ENCODE data around the gene ST3GAL4. TPM values are rescaled to one million over a fixed set of nuclear protein-coding genes. Genes with fewer than 3 reads are reported as not detected.
"Not testable (repeated sequence)": the region's sequence is repeated elsewhere in the genome, so short reads cannot be mapped to it uniquely, and the experiment has no call there.

Gene ST3GAL4
- total RNA-seq, 2 donors from 2014 or later: 57.1 to 109 TPM

- DNase-seq (peak; percentile 53), ATAC-seq (peak; percentile 58 to 84)
- intact Hi-C loops (cut with DNase I): loop anchor here in 1 of 2 donors (5.0 kb wide), 1 partner anchor 37 kb away; the partner anchor contains the start of gene ST3GAL4
Observed at GRCh38 chr11:126394634-126395072, 39.2 kb downstream of the ST3GAL4 start.

DNA sequence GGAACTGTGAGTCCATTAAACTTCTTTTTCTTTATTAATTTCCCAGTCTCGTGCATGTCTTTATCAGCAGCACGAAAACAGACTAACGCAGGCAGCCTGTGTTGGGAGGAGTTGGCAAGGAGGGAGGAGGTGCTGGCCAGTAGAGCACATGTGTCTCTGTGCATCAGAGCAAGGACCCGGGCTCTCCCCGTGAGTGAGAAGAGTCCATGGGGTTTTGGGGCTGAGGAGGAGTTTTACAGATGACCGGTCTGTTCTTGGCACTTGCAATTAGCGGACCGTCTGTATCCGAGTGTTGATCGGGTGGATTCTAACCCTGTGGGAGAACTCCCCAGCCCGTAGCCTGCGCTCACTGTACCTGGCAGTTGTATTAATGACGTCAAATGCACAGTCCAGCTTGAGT is 40.3 kb downstream of the ST3GAL4 start:
- intact Hi-C loops (cut with DNase I): not testable (repeated sequence)
- peak; percentile 62 for DNase-seq
- peak; percentile 45 to 70 for ATAC-seq

DNA sequence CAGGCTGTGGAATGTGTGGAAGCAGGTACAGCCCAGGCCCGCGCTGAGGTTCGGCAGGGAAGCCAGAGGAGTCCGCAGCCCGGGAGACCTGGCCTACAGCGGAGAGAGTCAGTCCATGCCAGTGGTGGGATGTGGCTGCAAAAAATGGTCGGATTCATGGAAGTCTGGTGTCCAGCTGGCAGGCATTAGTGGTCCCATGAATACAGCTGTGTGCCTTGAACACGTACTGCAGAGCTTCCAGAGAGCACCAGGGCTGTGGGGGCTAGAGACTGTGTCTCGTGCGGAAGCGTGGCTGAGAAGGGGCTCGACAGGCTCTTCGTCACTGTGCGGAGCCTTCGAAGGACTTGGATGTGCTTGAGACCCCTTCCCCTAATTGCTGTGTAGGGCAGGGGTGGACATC is 40.8 kb downstream of the ST3GAL4 start:
- ATAC-seq: peak; percentile 10 to 18
- peak; percentile 22 for DNase-seq
- intact Hi-C loops (cut with DNase I): not testable (repeated sequence)

GRCh38 chr11:126396965-126397364 is 41.5 kb downstream of the ST3GAL4 start:
- ATAC-seq (no peak), DNase-seq (no peak)
- intact Hi-C loops (cut with DNase I): no loop called here

- intact Hi-C loops (cut with DNase I): no loop called here
- ATAC-seq: no peak
- no peak for DNase-seq
Observed at GRCh38 chr11:126398296-126398695, 42.8 kb downstream of the ST3GAL4 start.

DNA sequence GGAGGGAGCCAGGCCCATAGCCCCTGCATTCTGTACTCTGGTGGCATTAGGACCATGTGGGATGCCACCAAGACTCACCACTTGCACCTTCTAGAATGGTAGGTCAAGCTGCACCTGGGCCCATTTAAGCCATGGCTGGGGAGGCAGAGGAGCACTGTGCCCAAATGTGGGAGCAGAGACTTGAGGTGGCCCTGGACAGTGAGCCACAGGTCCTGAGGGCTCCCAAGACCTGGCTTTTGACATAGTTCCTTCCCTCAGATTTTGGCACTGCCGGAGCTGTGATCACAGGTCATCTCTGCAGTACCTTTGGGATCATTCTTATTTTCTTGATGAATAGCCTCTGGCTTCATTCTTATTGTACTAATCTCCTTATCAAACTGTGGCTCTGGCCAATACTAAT is 43.2 kb downstream of the ST3GAL4 start:
- intact Hi-C loops (cut with DNase I): no loop called here
- no peak for ATAC-seq
- no peak for DNase-seq

DNA sequence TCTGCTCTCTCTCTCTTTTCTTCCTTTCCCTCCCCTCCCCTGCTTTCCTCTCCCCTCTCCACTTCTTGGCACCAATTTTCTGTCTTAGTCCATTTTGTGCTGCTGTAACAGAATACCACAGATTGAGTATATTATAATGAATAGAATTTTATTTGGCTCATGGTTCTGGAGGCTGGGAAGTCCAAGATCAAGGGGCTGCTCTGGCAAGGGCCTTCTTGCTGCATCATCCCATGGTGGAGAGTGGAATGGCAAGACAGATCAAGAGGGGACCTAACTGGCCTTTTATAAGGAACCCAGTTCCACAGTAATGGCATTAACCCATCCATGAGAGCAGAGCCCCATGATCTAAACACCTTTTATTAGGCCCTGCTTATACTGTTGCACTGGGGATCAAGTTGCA is 44.5 kb downstream of the ST3GAL4 start:
- ATAC-seq (no peak), DNase-seq (no peak)
- intact Hi-C loops (cut with DNase I): loop anchor here in 1 of 2 donors (10.0 kb wide), 1 partner anchor 85 kb away; no protein-coding TSS in a partner anchor

GRCh38 chr11:126400479-126400878 is 45.0 kb downstream of the ST3GAL4 start:
- ATAC-seq (no peak), DNase-seq (no peak)
- intact Hi-C loops (cut with DNase I): loop anchor here in 1 of 2 donors (10.0 kb wide), 1 partner anchor 86 kb away; no protein-coding TSS in a partner anchor

GRCh38 chr11:126403022-126403581 is 47.6 kb downstream of the ST3GAL4 start:
- DNase-seq: no peak
- intact Hi-C loops (cut with DNase I): loop anchor here in 1 of 2 donors (10.0 kb wide), 1 partner anchor 88 kb away; no protein-coding TSS in a partner anchor
- no peak for ATAC-seq

DNA sequence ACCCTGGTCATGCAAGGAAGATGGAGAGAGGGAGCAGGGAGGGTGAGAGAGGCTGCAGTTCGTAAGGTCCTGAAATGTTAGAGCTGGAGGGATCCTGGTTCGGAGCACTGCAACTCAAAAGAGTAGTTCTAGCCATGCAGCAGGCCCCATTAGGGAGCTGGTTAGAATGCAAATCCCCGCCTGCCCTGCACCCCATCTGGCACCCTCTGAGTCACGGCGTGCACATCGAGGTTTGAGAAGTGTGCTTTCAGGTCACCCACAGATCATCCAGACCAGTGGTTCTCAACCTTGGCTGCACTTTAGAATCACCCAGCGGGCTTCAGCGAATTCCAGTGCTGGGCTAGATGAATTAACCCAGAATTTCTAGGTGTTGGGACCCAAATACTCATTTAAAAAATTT is 48.2 kb downstream of the ST3GAL4 start:
- intact Hi-C loops (cut with DNase I): loop anchor here in 1 of 2 donors (10.0 kb wide), 1 partner anchor 89 kb away; no protein-coding TSS in a partner anchor
- DNase-seq (no peak), ATAC-seq (peak in 1 of 2 donors; percentile 25)

- intact Hi-C loops (cut with DNase I): loop anchor here in 1 of 2 donors (10.0 kb wide), 1 partner anchor 90 kb away; no protein-coding TSS in a partner anchor
- ATAC-seq (no peak), DNase-seq (no peak)
Observed at GRCh38 chr11:126404367-126404766, 48.9 kb downstream of the ST3GAL4 start.

DNA sequence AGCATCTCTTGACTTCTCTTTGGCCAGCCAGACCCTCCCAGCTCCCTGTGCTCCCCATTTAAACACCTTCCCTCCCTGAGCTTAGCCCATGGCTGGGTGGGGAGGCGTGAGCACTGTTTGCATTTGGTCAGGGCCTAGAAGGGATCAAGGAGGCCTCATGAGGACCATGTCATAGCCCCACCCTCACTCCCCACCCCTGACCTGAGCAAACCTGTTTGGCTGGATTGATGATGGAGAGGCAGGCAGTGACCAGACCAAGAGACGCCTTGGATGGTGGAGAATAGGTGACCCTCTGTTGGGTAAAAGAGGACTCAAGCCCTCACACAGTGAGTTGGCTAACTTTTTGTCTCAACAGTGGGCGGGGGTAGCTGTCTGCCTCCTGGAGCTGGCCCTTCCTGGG is 49.9 kb downstream of the ST3GAL4 start:
- intact Hi-C loops (cut with DNase I): loop anchor here in 1 of 2 donors (10.0 kb wide), 1 partner anchor 91 kb away; no protein-coding TSS in a partner anchor
- DNase-seq (no peak), ATAC-seq (no peak)

- intact Hi-C loops (cut with DNase I): loop anchor here in 1 of 2 donors (10.0 kb wide), 1 partner anchor 91 kb away; no protein-coding TSS in a partner anchor
- ATAC-seq (no peak), DNase-seq (no peak)
Observed at GRCh38 chr11:126405906-126406305, 50.4 kb downstream of the ST3GAL4 start.

DNA sequence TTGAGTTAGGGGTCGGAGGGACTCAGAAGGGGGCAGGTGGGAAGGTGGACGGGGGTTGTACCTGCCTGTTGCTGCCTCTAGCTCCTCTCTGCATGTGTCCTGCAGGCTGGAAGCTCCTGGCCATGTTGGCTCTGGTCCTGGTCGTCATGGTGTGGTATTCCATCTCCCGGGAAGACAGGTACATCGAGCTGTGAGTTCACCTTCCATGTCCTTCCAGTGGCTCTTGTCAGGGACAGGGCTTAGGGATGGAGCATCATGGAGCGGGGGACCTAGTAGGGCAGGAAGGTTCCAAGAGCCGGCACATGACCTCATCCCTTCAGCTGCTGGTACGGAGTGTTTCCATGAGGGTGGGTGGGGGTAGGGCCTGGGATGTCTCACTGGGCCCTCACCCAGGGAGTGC is 50.9 kb downstream of the ST3GAL4 start:
- ATAC-seq (no peak), DNase-seq (no peak)
- intact Hi-C loops (cut with DNase I): loop anchor here in 1 of 2 donors (10.0 kb wide), 1 partner anchor 92 kb away; no protein-coding TSS in a partner anchor

DNA sequence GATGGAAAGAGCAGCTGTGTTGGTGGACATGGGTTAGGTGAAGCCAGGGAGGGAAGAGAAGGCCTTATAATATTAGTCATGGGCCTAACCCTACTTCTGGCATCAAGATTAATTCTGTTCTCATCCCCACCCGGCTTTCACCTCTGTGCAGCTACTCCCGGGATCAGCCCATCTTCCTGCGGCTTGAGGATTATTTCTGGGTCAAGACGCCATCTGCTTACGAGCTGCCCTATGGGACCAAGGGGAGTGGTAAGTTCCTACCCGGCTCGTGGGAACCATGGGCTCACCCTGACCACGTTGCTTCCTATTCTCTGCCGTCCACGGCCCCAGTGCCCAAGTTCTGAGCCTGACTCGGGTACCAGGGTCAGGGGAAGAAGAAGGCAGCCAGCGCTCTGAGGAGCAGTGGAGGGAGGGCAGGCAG is 51.6 kb downstream of the ST3GAL4 start:
- intact Hi-C loops (cut with DNase I): loop anchor here in 1 of 2 donors (10.0 kb wide), 1 partner anchor 92 kb away; no protein-coding TSS in a partner anchor
- no peak for ATAC-seq

GRCh38 chr11:126407682-126408288 is 52.3 kb downstream of the ST3GAL4 start:
- ATAC-seq: no peak
- DNase-seq: no peak
- intact Hi-C loops (cut with DNase I): loop anchor here in 1 of 2 donors (10.0 kb wide), 1 partner anchor 93 kb away; no protein-coding TSS in a partner anchor

More for the DNA sequence above, 51.6 kb downstream of the ST3GAL4 start:
- DNase-seq: no peak

- ATAC-seq (no peak), DNase-seq (no peak)
- intact Hi-C loops (cut with DNase I): loop anchor here in 1 of 2 donors (10.0 kb wide), 1 partner anchor 94 kb away; no protein-coding TSS in a partner anchor
Observed at GRCh38 chr11:126408496-126408895, 53.0 kb downstream of the ST3GAL4 start.

- ATAC-seq (no peak), DNase-seq (no peak)
- intact Hi-C loops (cut with DNase I): loop anchor here in 1 of 2 donors (10.0 kb wide), 1 partner anchor 94 kb away; no protein-coding TSS in a partner anchor
Observed at GRCh38 chr11:126408901-126409619, 53.6 kb downstream of the ST3GAL4 start.

DNA sequence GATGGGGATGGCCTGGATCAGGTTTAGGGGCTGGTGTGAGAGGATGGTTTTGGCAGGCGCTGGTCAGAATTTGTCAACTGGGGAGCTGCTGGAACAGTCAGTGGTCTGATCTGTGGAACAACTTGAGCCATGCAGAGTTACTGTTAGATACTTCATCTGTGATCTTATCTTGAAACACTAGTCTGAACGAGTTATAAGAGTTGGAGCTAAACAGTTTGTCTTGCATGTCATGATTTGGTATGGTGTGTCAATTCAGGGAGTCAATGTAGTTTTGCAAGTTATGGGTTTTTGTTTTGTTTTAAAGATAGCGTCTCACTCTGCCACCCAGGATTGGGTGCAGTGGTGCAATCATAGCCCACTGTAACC is 54.1 kb downstream of the ST3GAL4 start:
- ATAC-seq: no peak
- intact Hi-C loops (cut with DNase I): loop anchor here in 1 of 2 donors (10.0 kb wide), 1 partner anchor 95 kb away; no protein-coding TSS in a partner anchor
- DNase-seq: no peak

Data from left cardiac atrium (tissue), 4 donors.